Endothelial cell of umbilical vein (primary cell): ENCODE measurements around the gene SMIM41. TPM values are rescaled to one million over a fixed set of nuclear protein-coding genes. Genes with fewer than 3 reads are reported as not detected.

Experiments
- BruUV-seq: library from RNA; stranded (reverse); fragments of 400-500 nt; replicated peaks from 2 replicates; lab custom pipeline; 2021; lab: Mats Ljungman, UMichigan
- CTCF ChIA-PET: fragments of 300-600, 350-600 bp; sonication (Branson Sonifier 250); formaldehyde crosslinking; loops from one replicate; lab custom pipeline; 2021; ENCODE audit warnings: antibody characterized with exemption, inconsistent platforms; lab: Charles Lee
- POLR2A ChIA-PET: fragments of 300-600, 350-600 bp; sonication (Branson Sonifier 250); formaldehyde crosslinking; loops from one replicate; lab custom pipeline; 2021; ENCODE audit warnings: antibody characterized with exemption, inconsistent platforms; lab: Charles Lee
- DNase-seq: peaks from one replicate; pipeline ENCODE4 v3.0.0-alpha.2; 2011; ENCODE audit warnings: low read depth, low spot score
- FAIRE-seq: peaks from 2 replicates; lab custom pipeline; 2011; peaks lifted over from hg19 to GRCh38; lab: Jason Lieb, UNC
- H2AFZ ChIP-seq: 2 replicates; pipeline ENCODE4 v1.6.0; 2012; ENCODE audit warnings: low read depth, low read length, control low read depth, inconsistent platforms
- H3K27ac ChIP-seq: 2 replicates; pipeline ENCODE4 v1.5.1; 2011; ENCODE audit warnings: low read depth, mild to moderate bottlenecking, control low read depth, low read length, moderate library complexity; ENCODE audit not compliant: insufficient read depth
- H3K27me3 ChIP-seq, 2 experiments: 2 replicates each; pipeline versions ENCODE4 v1.6.0 to v1.6.1; 2011; ENCODE audit warnings: low read length in 2 of 2, mixed read lengths in 1 of 2; ENCODE audit not compliant: control insufficient read depth in 2 of 2, insufficient read depth in 2 of 2
- H3K36me3 ChIP-seq, 2 experiments: 2 replicates in 1 of 2; 3 replicates in 1 of 2; pipeline ENCODE4 v1.5.1; 2011; ENCODE audit warnings: low read length in 2 of 2, mild to moderate bottlenecking in 1 of 2, moderate library complexity in 1 of 2; ENCODE audit not compliant: control insufficient read depth in 2 of 2, insufficient read depth in 2 of 2; ENCODE audit errors: extremely low read depth in 1 of 2
- H3K4me1 ChIP-seq: 3 replicates; pipeline ENCODE4 v1.5.1; 2011; ENCODE audit warnings: mild to moderate bottlenecking, low read length; ENCODE audit not compliant: control insufficient read depth, insufficient read depth; ENCODE audit errors: extremely low read depth
- H3K4me2 ChIP-seq: 2 replicates; pipeline ENCODE4 v1.6.1; 2011; ENCODE audit warnings: low read length, control low read depth, mixed read lengths; ENCODE audit not compliant: insufficient read depth
- H3K4me3 ChIP-seq, 3 experiments: fragments of 200-600 bp in 1 of 3; sonication (generic), shearing (Covaris generic) in 1 of 3; replicated peaks in 1 of 3; 2 replicates each; pipeline ENCODE4 v1.5.1; 2011 to 2016; ENCODE audit warnings: control low read depth in 3 of 3, low read length in 3 of 3, mild to moderate bottlenecking in 2 of 3, inconsistent platforms in 1 of 3, low read depth in 1 of 3, moderate library complexity in 1 of 3; ENCODE audit not compliant: insufficient read depth in 1 of 3
- H3K79me2 ChIP-seq: 2 replicates; pipeline ENCODE4 v1.6.0; 2012; ENCODE audit warnings: low read length, inconsistent platforms; ENCODE audit not compliant: control insufficient read depth, insufficient read depth
- H3K9ac ChIP-seq: replicated peaks from 2 replicates; pipeline ENCODE3; 2011; ENCODE audit warnings: low read length, control low read depth; ENCODE audit not compliant: insufficient read depth; ENCODE audit errors: extremely low read depth
- H3K9me1 ChIP-seq: replicated peaks from 3 replicates; pipeline ENCODE4 v1.6.0; 2011; ENCODE audit warnings: mild to moderate bottlenecking, low read length; ENCODE audit not compliant: control insufficient read depth, insufficient read depth; ENCODE audit errors: extremely low read depth
- H3K9me3 ChIP-seq: replicated peaks from 2 replicates; pipeline ENCODE4 v1.5.1; 2012; ENCODE audit warnings: low read length, inconsistent platforms; ENCODE audit not compliant: control insufficient read depth, insufficient read depth
- H4K20me1 ChIP-seq: replicated peaks from 2 replicates; pipeline ENCODE3; 2011; ENCODE audit warnings: mild to moderate bottlenecking, low read length; ENCODE audit not compliant: control insufficient read depth, insufficient read depth; ENCODE audit errors: extremely low read depth
- CTCF ChIP-seq, 2 donors: IDR thresholded peaks; 1 replicate in 1 of 2; 2 replicates in 1 of 2; pipeline ENCODE4 v1.5.1; 2011; ENCODE audit warnings: low read length in 2 of 2, mild to moderate bottlenecking in 2 of 2, moderate library complexity in 2 of 2, control low read depth in 1 of 2, inconsistent platforms in 1 of 2, low read depth in 1 of 2; ENCODE audit not compliant: insufficient read depth in 1 of 2; ENCODE audit errors: extremely low read depth in 1 of 2
- EZH2 ChIP-seq: IDR thresholded peaks from 2 replicates; pipeline ENCODE4 v1.6.1; 2012; ENCODE audit warnings: borderline replicate concordance, low read depth, mild to moderate bottlenecking, moderate library complexity, low read length, inconsistent platforms; ENCODE audit not compliant: severe bottlenecking
- FOS ChIP-seq: IDR thresholded peaks from 2 replicates; pipeline ENCODE4 v1.6.1; 2011; ENCODE audit warnings: mild to moderate bottlenecking, low read length, moderate library complexity, borderline replicate concordance; ENCODE audit not compliant: insufficient read depth
- GATA2 ChIP-seq: IDR thresholded peaks from 2 replicates; pipeline ENCODE4 v1.7.0; 2011; ENCODE audit warnings: low read depth, mild to moderate bottlenecking, moderate library complexity, mixed read lengths, low read length; ENCODE audit not compliant: insufficient read length, insufficient read depth
- JUN ChIP-seq: IDR thresholded peaks from 2 replicates; pipeline ENCODE4 v1.6.1; 2011; ENCODE audit warnings: borderline replicate concordance, low read depth; ENCODE audit not compliant: insufficient read length, insufficient read depth
- MAX ChIP-seq: IDR thresholded peaks from 2 replicates; pipeline ENCODE4 v1.6.1; 2011; ENCODE audit not compliant: insufficient read depth, insufficient read length
- MYC ChIP-seq: IDR thresholded peaks from one replicate; pipeline ENCODE4 v1.6.1; 2011; ENCODE audit warnings: mild to moderate bottlenecking, low read depth, low read length
- POLR2A ChIP-seq: IDR thresholded peaks from 2 replicates; pipeline ENCODE4 v1.6.1; 2012; ENCODE audit warnings: low read depth, mild to moderate bottlenecking, control low read depth, low read length
- POLR2AphosphoS5 ChIP-seq: IDR thresholded peaks from 2 replicates; pipeline ENCODE4 v1.6.1; 2012; ENCODE audit warnings: low read depth, mild to moderate bottlenecking, control low read depth, low read length, moderate library complexity; ENCODE audit not compliant: insufficient read depth
- dilution Hi-C: fragments of 300-500 bp; cut with MboI; formaldehyde crosslinking; loops from one replicate; pipeline ENCODE4 v1.15.0; 2019; ENCODE audit warnings: low sequenced_read_pairs; ENCODE audit not compliant: extremely low pct_ligation_motif_present
- intact Hi-C: fragments of 100-400 bp; cut with micrococcal nuclease; formaldehyde crosslinking; loops from one replicate; pipeline ENCODE4 v1.10.0; 2022
- polyA plus RNA-seq, 4 experiments: library from polyadenylated mRNA; depleted of rRNA in 3 of 4; stranded (reverse) in 3 of 4; unstranded in 1 of 4; fragments of >200 nt; gene quantifications; 2 replicates each; pipeline versions ENCODE4 v1.2.1 to v1.2.3, GENCODE V29; 2011 to 2012; ENCODE audit warnings: missing spikeins in 1 of 4
- total RNA-seq: library from RNA; stranded (reverse); gene quantifications from 2 replicates; pipeline ENCODE4 v1.2.3, GENCODE V29; 2021

SMIM41 gene
- total and polyA plus RNA-seq, 2 donors (not counting 3 experiments of a cell fraction or from before 2014, with no cell fraction given), result not detected

DNA sequence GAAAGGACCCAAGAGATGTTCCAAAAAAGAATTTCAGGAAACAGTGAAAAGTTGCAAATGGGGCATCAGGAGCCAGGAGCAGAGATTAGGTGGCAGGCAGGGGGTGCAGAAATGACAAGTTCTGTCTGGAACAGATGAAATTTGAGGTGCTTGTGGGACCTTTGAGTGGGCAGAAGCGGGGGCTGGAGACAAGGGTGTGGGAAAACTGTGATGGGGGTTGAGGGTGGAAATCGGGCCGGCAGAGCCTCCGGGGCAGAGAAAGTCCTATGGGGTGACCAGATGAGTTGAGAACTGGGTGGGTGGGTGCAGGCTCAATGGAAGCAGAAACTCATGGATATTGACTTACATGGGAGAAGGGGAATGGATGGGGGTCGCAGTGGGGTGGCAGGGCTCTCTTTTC, 29.8 kb upstream of the SMIM41 start:
- CTCF ChIA-PET, result interaction anchor here (0.9 to 2.7 kb wide), 2 partner anchors 18 to 24 kb away, joined by 3 to 33 read pairs; no protein-coding TSS in a partner anchor
- TF ChIP-seq POLR2A (no peak), POLR2AphosphoS5 (no peak), MAX (no peak), MYC (no peak), JUN (no peak), FOS (no peak), CTCF (IDR thresholded peaks at IDR 0.05; ENCODE audit: extremely low read depth in 1 of 2, insufficient read depth in 1 of 2, low read depth in 1 of 2, low read length in 2 of 2) (no peak), GATA2 (no peak), EZH2 (no peak)
- H3K9me1 ChIP-seq, result no peaks in the 10 kb centered on the region
- H2AFZ ChIP-seq, result no peak overlapping the region
- no TSS peak for BruUV-seq
- no peak for FAIRE-seq
- no peak for DNase-seq
- intact Hi-C loops (loop anchor here (2.0 kb wide), 1 partner anchor 55 kb away; no protein-coding TSS in a partner anchor), dilution Hi-C loops (no loop called here)
- H3K4me1 ChIP-seq, result peaks cover 32% of the 10 kb centered on the region
- no peaks in the 10 kb centered on the region for H3K79me2 ChIP-seq
- POLR2A ChIA-PET, result no interaction called here
- H3K9me3 ChIP-seq, result no peaks in the 10 kb centered on the region
- H3K9ac ChIP-seq, result no peak overlapping the region
- no peaks in the 10 kb centered on the region for H4K20me1 ChIP-seq
- H3K27me3 ChIP-seq, result no peaks in the 10 kb centered on the region
- no peak overlapping the region for H3K4me2 ChIP-seq
- H3K36me3 ChIP-seq, result no peaks in the 10 kb centered on the region
- H3K27ac ChIP-seq, result no peak overlapping the region
- H3K4me3 ChIP-seq, result no peak overlapping the region
